ENCODE data around the gene ZDHHC13.

- TF ChIP-seq CTCF (IDR thresholded peaks at IDR 0.05) = no peak
- TF ChIP-seq POLR2A (IDR thresholded peaks at IDR 0.05) = no peak
Measured at GRCh38 chr11:19160847-19161246, 43.9 kb downstream of the ZDHHC13 start.

All from esophagus squamous epithelium (tissue), 4 donors.